ENCODE data around the gene TRPT1. TPM values are rescaled to one million over a fixed set of nuclear protein-coding genes. Genes with fewer than 3 reads are reported as not detected.

Gene TRPT1
- total RNA-seq, 1 donor from 2014 or later, result 22.4 TPM

DNA sequence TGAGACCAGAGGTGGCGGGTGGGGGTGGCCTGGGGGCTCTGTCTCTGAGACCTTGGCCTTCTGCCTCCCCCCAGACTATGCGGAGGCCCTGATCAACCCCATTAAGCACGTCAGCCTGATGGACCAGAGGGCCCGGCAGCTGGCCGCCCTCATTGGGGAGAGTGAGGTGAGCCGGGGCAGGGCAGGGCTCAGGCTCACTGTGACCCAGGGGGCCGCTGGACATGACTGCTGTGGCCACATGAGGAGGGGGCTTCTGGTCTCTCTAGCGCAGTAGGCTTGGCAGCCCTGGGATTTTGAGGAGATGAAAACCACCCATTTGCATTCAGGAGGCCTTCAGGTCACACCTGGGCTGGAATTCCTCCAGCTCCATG is 37.9 kb upstream of the TRPT1 start:
- DNase-seq (no peak), ATAC-seq (no peak)
- Histone ChIP-seq H3K4me1 (peaks cover 20% of the 10 kb centered on the region), H3K27ac (no peak overlapping the region), H3K27me3 (no peaks in the 10 kb centered on the region), H3K36me3 (peaks cover 61% of the 10 kb centered on the region), H3K4me3 (no peak overlapping the region), H3K9me3 (no peaks in the 10 kb centered on the region)
- intact Hi-C loops (cut with DNase I), result no loop called here
- TF ChIP-seq, protein P1, sequence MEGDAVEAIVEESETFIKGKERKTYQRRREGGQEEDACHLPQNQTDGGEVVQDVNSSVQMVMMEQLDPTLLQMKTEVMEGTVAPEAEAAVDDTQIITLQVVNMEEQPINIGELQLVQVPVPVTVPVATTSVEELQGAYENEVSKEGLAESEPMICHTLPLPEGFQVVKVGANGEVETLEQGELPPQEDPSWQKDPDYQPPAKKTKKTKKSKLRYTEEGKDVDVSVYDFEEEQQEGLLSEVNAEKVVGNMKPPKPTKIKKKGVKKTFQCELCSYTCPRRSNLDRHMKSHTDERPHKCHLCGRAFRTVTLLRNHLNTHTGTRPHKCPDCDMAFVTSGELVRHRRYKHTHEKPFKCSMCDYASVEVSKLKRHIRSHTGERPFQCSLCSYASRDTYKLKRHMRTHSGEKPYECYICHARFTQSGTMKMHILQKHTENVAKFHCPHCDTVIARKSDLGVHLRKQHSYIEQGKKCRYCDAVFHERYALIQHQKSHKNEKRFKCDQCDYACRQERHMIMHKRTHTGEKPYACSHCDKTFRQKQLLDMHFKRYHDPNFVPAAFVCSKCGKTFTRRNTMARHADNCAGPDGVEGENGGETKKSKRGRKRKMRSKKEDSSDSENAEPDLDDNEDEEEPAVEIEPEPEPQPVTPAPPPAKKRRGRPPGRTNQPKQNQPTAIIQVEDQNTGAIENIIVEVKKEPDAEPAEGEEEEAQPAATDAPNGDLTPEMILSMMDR (IDR thresholded peaks at IDR 0.05), result no peak

DNA sequence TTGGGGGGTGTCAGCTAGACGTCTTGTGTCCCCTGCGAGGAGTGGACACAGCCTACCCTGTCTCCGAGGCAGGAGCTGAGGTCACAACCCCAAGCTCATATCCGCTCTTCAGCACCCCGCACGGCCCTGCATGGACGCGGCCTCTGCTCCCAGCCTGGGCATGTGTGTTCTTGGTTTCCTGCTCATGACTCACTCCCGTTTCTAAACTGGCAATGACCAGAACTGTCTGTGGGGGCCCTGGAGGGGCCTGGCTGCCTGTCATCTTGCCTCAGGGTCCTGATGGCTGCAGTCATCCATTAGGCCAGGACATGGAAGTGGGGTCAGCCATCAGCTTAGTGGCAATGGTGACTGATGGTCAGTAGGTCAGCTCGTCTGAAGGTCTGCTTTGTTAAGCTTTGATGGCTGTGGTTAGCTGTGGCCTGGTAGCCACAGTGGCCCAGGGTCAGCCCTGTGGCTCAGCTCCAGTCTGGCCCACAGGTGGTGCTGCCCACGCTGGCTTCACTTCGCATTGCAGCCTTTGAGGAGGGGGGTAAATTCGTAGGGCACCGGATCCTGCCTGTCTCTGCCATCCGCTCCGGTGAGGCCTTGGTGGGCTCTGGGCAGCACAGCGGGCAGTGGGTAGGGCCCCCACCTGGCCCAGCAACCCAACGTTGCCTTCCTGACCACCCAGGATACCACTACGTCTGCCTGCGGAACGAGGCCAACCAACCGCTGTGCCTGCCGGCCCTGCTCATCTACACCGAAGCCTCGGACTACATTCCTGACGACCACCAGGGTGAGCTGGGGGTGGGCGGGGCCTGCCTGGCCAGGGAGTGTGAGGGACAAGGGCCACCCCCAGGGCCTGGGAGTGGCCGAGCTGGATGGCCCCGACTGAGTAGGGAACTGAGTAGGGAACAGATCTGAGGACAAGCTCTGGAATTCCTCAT is 37.3 kb upstream of the TRPT1 start:
- Histone ChIP-seq H3K27ac (no peak overlapping the region), H3K36me3 (peaks cover 68% of the 10 kb centered on the region), H3K9me3 (no peaks in the 10 kb centered on the region), H3K4me3 (no peak overlapping the region), H3K27me3 (no peaks in the 10 kb centered on the region), H3K4me1 (peaks cover 13% of the 10 kb centered on the region)
- DNase-seq (peak; percentile 65), ATAC-seq (no peak)
- TF ChIP-seq, protein P1 (IDR thresholded peaks at IDR 0.05), result no peak
- intact Hi-C loops (cut with DNase I), result no loop called here

DNA sequence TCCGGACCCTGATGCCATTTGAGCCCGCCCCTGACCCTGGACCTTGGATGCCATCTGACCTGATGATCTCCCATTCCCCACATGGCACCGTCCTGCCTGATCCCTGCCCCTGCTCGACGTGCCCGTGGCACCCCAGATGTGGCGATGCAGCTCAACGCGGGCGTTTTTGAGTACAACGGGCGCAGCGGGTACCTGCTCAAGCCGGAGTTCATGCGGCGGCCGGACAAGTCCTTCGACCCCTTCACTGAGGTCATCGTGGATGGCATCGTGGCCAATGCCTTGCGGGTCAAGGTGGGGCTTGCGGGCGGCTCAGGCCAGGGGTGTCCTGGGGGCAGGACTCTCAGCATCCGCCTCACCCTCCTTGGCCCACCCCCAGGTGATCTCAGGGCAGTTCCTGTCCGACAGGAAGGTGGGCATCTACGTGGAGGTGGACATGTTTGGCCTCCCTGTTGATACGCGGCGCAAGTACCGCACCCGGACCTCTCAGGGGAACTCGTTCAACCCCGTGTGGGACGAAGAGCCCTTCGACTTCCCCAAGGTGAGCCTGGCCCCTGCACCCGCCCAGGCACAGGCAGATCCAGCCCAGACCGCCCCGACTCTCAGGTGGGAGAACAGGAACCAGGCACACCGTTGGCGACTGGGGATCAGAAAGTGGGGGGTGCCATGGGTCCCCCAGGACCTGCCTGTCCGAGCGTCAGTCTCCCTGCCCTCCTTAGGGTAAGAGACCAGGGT is 36.5 kb upstream of the TRPT1 start:
- intact Hi-C loops (cut with DNase I), result no loop called here
- ATAC-seq, result no peak

DNA sequence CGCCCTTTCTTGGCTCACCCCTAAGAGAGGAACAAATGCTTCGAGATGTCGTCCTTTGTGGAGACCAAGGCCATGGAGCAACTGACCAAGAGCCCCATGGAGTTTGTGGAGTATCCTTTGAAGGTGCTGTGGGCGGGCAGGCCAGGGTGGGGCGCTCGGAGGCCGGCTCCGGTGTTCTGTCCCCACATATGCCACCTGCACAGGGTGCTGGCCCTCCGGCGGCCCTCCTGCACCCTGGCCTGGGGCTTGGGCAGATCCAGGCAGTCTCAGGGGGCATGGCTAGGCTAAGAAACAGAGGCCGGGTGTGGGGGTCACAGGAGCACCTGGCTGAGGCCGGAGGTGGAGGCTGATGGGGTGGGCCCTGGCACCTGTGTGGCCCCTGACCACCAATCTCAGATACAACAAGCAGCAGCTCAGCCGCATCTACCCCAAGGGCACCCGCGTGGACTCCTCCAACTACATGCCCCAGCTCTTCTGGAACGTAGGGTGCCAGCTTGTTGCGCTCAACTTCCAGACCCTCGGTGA is 35.6 kb upstream of the TRPT1 start:
- Histone ChIP-seq H3K36me3 (peaks cover 79% of the 10 kb centered on the region), H3K27me3 (no peaks in the 10 kb centered on the region), H3K9me3 (no peaks in the 10 kb centered on the region), H3K4me1 (no peaks in the 10 kb centered on the region), H3K4me3 (no peak overlapping the region), H3K27ac (no peak overlapping the region)
- TF ChIP-seq, protein P1 (IDR thresholded peaks at IDR 0.05), result no peak
- DNase-seq, result no peak
- intact Hi-C loops (cut with DNase I), result no loop called here
- no peak for ATAC-seq

More for the DNA sequence above, 36.5 kb upstream of the TRPT1 start:
- H3K36me3 ChIP-seq, result peaks cover 74% of the 10 kb centered on the region
- no peaks in the 10 kb centered on the region for H3K27me3 ChIP-seq
- no peak overlapping the region for H3K27ac ChIP-seq
- H3K4me1 ChIP-seq, result peaks cover 5% of the 10 kb centered on the region
- peak; percentile 64 for DNase-seq
- no peaks in the 10 kb centered on the region for H3K9me3 ChIP-seq
- TF ChIP-seq, protein P1 (IDR thresholded peaks at IDR 0.05), result no peak
- no peak overlapping the region for H3K4me3 ChIP-seq

DNA sequence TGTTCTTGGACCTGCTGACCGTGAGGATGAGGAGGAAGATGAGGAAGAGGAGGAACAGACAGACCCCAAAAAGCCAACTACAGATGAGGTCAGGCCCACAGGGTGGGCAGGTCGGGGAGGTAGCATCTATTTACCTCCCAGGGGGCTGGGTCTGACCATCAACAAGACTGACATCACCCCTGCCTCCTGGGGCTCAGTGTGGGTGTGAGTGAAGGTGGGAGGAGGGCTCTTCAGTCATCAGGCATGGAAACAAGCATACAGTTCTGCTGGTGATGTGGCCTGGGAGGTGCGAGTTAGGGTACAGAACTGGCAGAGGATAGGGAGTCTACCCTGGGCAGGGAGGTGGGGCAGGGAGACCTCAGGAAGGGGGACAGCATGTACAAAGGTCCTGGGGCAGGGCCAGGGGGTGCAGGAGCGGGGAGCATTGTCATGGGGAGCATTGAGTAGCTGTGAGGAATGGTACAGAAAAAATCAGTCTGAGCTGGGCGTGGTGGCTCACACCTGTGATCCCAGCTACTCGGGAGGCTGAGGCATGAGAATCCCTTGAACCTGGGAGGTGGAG is 34.2 kb upstream of the TRPT1 start:
- Histone ChIP-seq H3K27me3 (no peaks in the 10 kb centered on the region), H3K9me3 (no peaks in the 10 kb centered on the region), H3K4me3 (no peak overlapping the region), H3K36me3 (peaks cover 74% of the 10 kb centered on the region), H3K27ac (no peak overlapping the region), H3K4me1 (no peaks in the 10 kb centered on the region)
- intact Hi-C loops (cut with DNase I), result no loop called here
- ATAC-seq, result no peak
- DNase-seq, result no peak
- TF ChIP-seq, protein P1 (IDR thresholded peaks at IDR 0.05), result no peak
